H9 (cell line): ENCODE data around the gene USP7. TPM values are rescaled to one million over a fixed set of nuclear protein-coding genes. Genes with fewer than 3 reads are reported as not detected.
A peak's percentile ranks its signal among the peaks of the same experiment; 100 is the strongest.

Source experiments
- DNase-seq: peaks from one replicate; pipeline ENCODE4 v3.0.0-alpha.2; 2017
- H2AFZ ChIP-seq: one replicate; pipeline ENCODE4 v1.6.1; 2013; ENCODE audit warnings: mild to moderate bottlenecking, low read length, control low read depth, moderate library complexity
- H2AK5ac ChIP-seq: 2 replicates; pipeline ENCODE4 v1.6.1; 2013; ENCODE audit warnings: low read length, control low read depth, mixed read lengths; ENCODE audit not compliant: insufficient read length
- H2BK120ac ChIP-seq: one replicate; pipeline ENCODE4 v1.6.1; 2013; ENCODE audit warnings: low read depth, mild to moderate bottlenecking, low read length, control low read depth, inconsistent platforms; ENCODE audit not compliant: poor library complexity, severe bottlenecking
- H2BK12ac ChIP-seq: 2 replicates; pipeline ENCODE4 v1.6.1; 2013; ENCODE audit warnings: low read length, control low read depth, mixed read lengths, low read depth; ENCODE audit not compliant: insufficient read length
- H2BK15ac ChIP-seq: 2 replicates; pipeline ENCODE4 v1.6.1; 2013; ENCODE audit warnings: low read depth, low read length, control low read depth
- H2BK20ac ChIP-seq: one replicate; pipeline ENCODE4 v1.6.1; 2013; ENCODE audit warnings: low read depth, mild to moderate bottlenecking, low read length, control low read depth, inconsistent platforms; ENCODE audit not compliant: poor library complexity, severe bottlenecking
- H2BK5ac ChIP-seq: 2 replicates; pipeline ENCODE4 v1.6.1; 2013; ENCODE audit warnings: low read length, control low read depth, mixed read lengths; ENCODE audit not compliant: insufficient read length
- H3K14ac ChIP-seq: 2 replicates; pipeline ENCODE4 v1.6.1; 2013; ENCODE audit warnings: low read length, control low read depth; ENCODE audit not compliant: insufficient read depth
- H3K18ac ChIP-seq: 2 replicates; pipeline ENCODE4 v1.6.1; 2013; ENCODE audit warnings: low read depth, mild to moderate bottlenecking, mixed read lengths, low read length, control low read depth; ENCODE audit not compliant: insufficient read length
- H3K23ac ChIP-seq: 2 replicates; pipeline ENCODE4 v1.6.1; 2013; ENCODE audit warnings: low read length, control low read depth, mixed read lengths, low read depth; ENCODE audit not compliant: insufficient read length
- H3K23me2 ChIP-seq: 2 replicates; pipeline ENCODE4 v1.6.1; 2013; ENCODE audit warnings: low read depth, mild to moderate bottlenecking, mixed read lengths, low read length, control low read depth; ENCODE audit not compliant: insufficient read length, poor library complexity, severe bottlenecking
- H3K27ac ChIP-seq: 2 replicates; pipeline ENCODE4 v1.5.1; 2013; ENCODE audit warnings: low read length, control low read depth, mixed read lengths, low read depth; ENCODE audit not compliant: insufficient read length
- H3K27me3 ChIP-seq: 2 replicates; pipeline ENCODE4 v1.6.1; 2013; ENCODE audit warnings: low read length, control low read depth, inconsistent platforms; ENCODE audit not compliant: insufficient read depth
- H3K4ac ChIP-seq: 2 replicates; pipeline ENCODE4 v1.6.1; 2013; ENCODE audit warnings: low read depth, mild to moderate bottlenecking, control low read depth, inconsistent platforms, low read length, moderate library complexity
- H3K4me1 ChIP-seq: 2 replicates; pipeline ENCODE4 v1.6.1; 2013; ENCODE audit warnings: low read length, control low read depth, inconsistent platforms; ENCODE audit not compliant: insufficient read depth
- H3K4me2 ChIP-seq: 2 replicates; pipeline ENCODE4 v1.6.1; 2013; ENCODE audit warnings: low read length, control low read depth, mixed read lengths; ENCODE audit not compliant: insufficient read length, insufficient read depth
- H3K56ac ChIP-seq: 2 replicates; pipeline ENCODE4 v1.6.1; 2013; ENCODE audit warnings: low read depth, mild to moderate bottlenecking, mixed read lengths, low read length, control low read depth; ENCODE audit not compliant: insufficient read length
- H3K79me1 ChIP-seq: 2 replicates; pipeline ENCODE4 v1.6.1; 2013; ENCODE audit warnings: low read depth, mild to moderate bottlenecking, moderate library complexity, low read length, control low read depth, inconsistent platforms; ENCODE audit not compliant: insufficient read depth, poor library complexity, severe bottlenecking
- H3K79me2 ChIP-seq: 2 replicates; pipeline ENCODE4 v1.6.1; 2013; ENCODE audit warnings: low read length, control low read depth, inconsistent platforms; ENCODE audit not compliant: insufficient read depth
- H3K9ac ChIP-seq: 2 replicates; pipeline ENCODE4 v1.6.1; 2013; ENCODE audit warnings: low read length, control low read depth, mixed read lengths; ENCODE audit not compliant: insufficient read length; ENCODE audit errors: extremely low read depth
- H3K9me3 ChIP-seq: one replicate; pipeline ENCODE4 v1.6.1; 2013; ENCODE audit warnings: low read depth, low read length, inconsistent platforms; ENCODE audit not compliant: control insufficient read depth
- H3T11ph ChIP-seq: one replicate; pipeline ENCODE4 v1.6.1; 2013; ENCODE audit warnings: mild to moderate bottlenecking, low read length, control low read depth, inconsistent platforms
- H4K20me1 ChIP-seq: one replicate; pipeline ENCODE4 v1.6.1; 2013; ENCODE audit not compliant: control insufficient read depth, insufficient read length, insufficient read depth
- H4K5ac ChIP-seq: 2 replicates; pipeline ENCODE4 v1.6.1; 2013; ENCODE audit warnings: low read depth, mild to moderate bottlenecking, mixed read lengths, low read length, control low read depth; ENCODE audit not compliant: insufficient read length
- H4K8ac ChIP-seq: replicated peaks from 2 replicates; pipeline ENCODE4 v1.6.1; 2013; ENCODE audit warnings: low read length, control low read depth, mixed read lengths, low read depth; ENCODE audit not compliant: insufficient read length
- H4K91ac ChIP-seq: 2 replicates; pipeline ENCODE4 v1.6.1; 2013; ENCODE audit warnings: low read depth, mild to moderate bottlenecking, moderate library complexity, mixed read lengths, low read length, control low read depth; ENCODE audit not compliant: insufficient read length
- H3K27ac Mint-ChIP-seq, 3 experiments: 2 replicates in 2 of 3; 3 replicates in 1 of 3; pipeline ENCODE4 v1.8.0; 2020 to 2021; ENCODE audit warnings: mixed read lengths in 3 of 3, mild to moderate bottlenecking in 1 of 3, moderate library complexity in 1 of 3
- H3K27me3 Mint-ChIP-seq: 2 replicates; pipeline ENCODE4 v1.8.0; 2021; ENCODE audit warnings: low read depth, mild to moderate bottlenecking, moderate library complexity, mixed read lengths
- H3K36me3 Mint-ChIP-seq, 3 experiments: 2 replicates in 2 of 3; 3 replicates in 1 of 3; pipeline ENCODE4 v1.8.0; 2020 to 2021; ENCODE audit warnings: low read depth in 3 of 3, mixed read lengths in 3 of 3; ENCODE audit not compliant: insufficient read depth in 1 of 3
- H3K4me1 Mint-ChIP-seq, 2 experiments: 2 replicates each; pipeline ENCODE4 v1.8.0; 2020; ENCODE audit warnings: mixed read lengths in 2 of 2
- H3K4me3 Mint-ChIP-seq, 2 experiments: 2 replicates in 1 of 2; 3 replicates in 1 of 2; pipeline ENCODE4 v1.8.0; 2020 to 2021; ENCODE audit warnings: mild to moderate bottlenecking in 2 of 2, mixed read lengths in 2 of 2, moderate library complexity in 1 of 2
- H3K9me3 Mint-ChIP-seq, 2 experiments: 2 replicates in 1 of 2; 3 replicates in 1 of 2; pipeline ENCODE4 v1.8.0; 2020; ENCODE audit warnings: mild to moderate bottlenecking in 2 of 2, mixed read lengths in 2 of 2, moderate library complexity in 1 of 2
- CTCF ChIP-seq: fragments of 200-600 bp; sonication (generic); conservative IDR thresholded peaks from 3 replicates; pipeline ENCODE4 v1.8.0; 2021; ENCODE audit warnings: antibody characterized with exemption, mild to moderate bottlenecking
- WGBS: extraction: QIAGEN DNeasy Blood & Tissue Kit; methylation state at CpG from one replicate; pipeline ENCODE4 v1.1.7; 2013; ENCODE audit warnings: missing lambda C conversion rate, low lambda C conversion rate, mixed read lengths; ENCODE audit not compliant: insufficient read length; ENCODE audit errors: extremely low coverage; 5-methylcytosine and 5-hydroxymethylcytosine counted together
- total RNA-seq: library from RNA; stranded (reverse); gene quantifications from 2 replicates; pipeline ENCODE4 v1.2.1, GENCODE V29; 2021

Gene USP7
- total RNA-seq, 1 experiment from 2014 or later: 192 TPM

GRCh38 chr16:8935989-8936388, 27.7 kb downstream of the USP7 start:
- no peak overlapping the region for H3K23ac ChIP-seq
- WGBS: no CpG with 5 or more reads among the region's 9 CpGs
- no peak overlapping the region for H2BK12ac ChIP-seq
- H2BK20ac ChIP-seq: no peak overlapping the region
- no peak overlapping the region for H2AK5ac ChIP-seq
- H3K14ac ChIP-seq: no peak overlapping the region
- H2BK120ac ChIP-seq: no peak overlapping the region
- H3K56ac ChIP-seq: no peak overlapping the region
- no peaks in the 10 kb centered on the region for H4K20me1 ChIP-seq
- no peak overlapping the region for H2BK5ac ChIP-seq
- no peak overlapping the region for H3K4me2 ChIP-seq
- peaks cover 9% of the 10 kb centered on the region for H3K79me1 ChIP-seq
- no peak overlapping the region for H2AFZ ChIP-seq
- H3K79me2 ChIP-seq: peaks cover 66% of the 10 kb centered on the region
- no peak overlapping the region for H4K5ac ChIP-seq
- no peak overlapping the region for H3K18ac ChIP-seq
- H4K91ac ChIP-seq: no peak overlapping the region
- H3K4ac ChIP-seq: no peak overlapping the region
- Mint-ChIP-seq H3K4me1 (peaks cover 50 to 58% of the 10 kb centered on the region in 2 experiments), H3K36me3 (peaks cover 0 to under 1% (median 0%) of the 10 kb centered on the region in 3 experiments; a peak in 2 of 7 replicates), H3K27me3 (no peaks in the 10 kb centered on the region), H3K9me3 (no peaks in the 10 kb centered on the region), H3K27ac (peak overlapping the region in 1 of 3 experiments; percentile 35; a peak in 1 of 7 replicates), H3K4me3 (no peak overlapping the region; a peak in 1 of 5 replicates)
- H4K8ac ChIP-seq: no peak overlapping the region
- peak; percentile 45; the same call in 2 of the 3 replicates for TF ChIP-seq CTCF
- peak; percentile 65 for DNase-seq
- no peak overlapping the region for H2BK15ac ChIP-seq
- H3K9ac ChIP-seq: no peak overlapping the region
- H3T11ph ChIP-seq: no peak overlapping the region
- H3K4me1 ChIP-seq: no peaks in the 10 kb centered on the region; the same call in 1 of the 2 replicates
- H3K9me3 ChIP-seq: no peaks in the 10 kb centered on the region
- H3K27ac ChIP-seq: no peak overlapping the region
- H3K27me3 ChIP-seq: no peaks in the 10 kb centered on the region
- no peaks in the 10 kb centered on the region for H3K23me2 ChIP-seq
